ENCODE measurements around the gene RABGGTA. TPM values are rescaled to one million over a fixed set of nuclear protein-coding genes. Genes with fewer than 3 reads are reported as not detected.

Gene RABGGTA
- total and polyA plus RNA-seq, 9 of the 15 experiments (the other 6 are each of a cell fraction or from before 2014, with no cell fraction given) = 4.5 to 24.2 (median 15.5) TPM

DNA sequence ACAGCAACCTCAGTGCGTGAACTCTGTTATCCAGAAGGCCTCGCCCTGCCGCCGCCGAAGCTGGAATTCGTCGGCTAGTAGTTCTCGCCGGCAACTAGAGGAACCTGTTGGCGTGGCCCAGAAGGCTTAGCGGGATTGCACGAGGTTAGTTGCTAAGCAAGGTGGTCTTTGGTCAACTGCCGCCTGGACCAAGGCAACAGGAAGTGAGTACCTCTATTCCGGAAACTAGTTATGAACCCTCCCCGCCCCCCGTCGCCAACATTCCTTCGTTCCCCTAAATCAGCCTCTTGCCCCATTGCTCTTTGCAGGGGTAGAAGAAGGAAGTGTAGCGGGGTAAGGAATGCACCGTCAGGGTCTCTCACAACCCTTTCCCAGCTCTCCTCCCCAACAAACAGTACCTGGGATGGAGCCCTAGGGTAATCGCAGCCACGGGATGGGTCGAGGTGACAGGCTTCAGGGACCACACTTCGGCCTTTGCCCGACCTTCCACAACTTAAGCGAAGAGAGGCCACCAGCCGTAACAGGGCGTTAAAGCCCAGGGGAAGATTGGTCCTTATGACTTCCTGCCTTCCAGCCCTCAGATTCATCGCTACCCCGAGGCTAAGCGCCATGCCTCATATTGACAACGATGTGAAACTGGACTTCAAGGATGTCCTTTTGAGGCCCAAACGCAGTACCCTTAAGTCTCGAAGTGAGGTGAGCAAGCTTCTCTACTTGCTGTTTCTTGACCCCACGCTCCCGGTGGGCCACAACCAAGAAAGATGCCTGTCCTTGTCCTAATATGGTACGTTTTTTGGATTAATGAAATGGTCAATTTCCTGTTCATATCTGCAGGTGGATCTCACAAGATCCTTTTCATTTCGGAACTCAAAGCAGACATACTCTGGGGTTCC lies 38.5 kb downstream of the RABGGTA start, which contains the start of gene GMPR2 (continued):
- TF ChIP-seq E2F6 (IDR thresholded peaks at IDR 0.05; ENCODE audit: borderline replicate concordance in 1 of 2, extremely low read depth in 1 of 2, insufficient read depth in 1 of 2, insufficient read length in 1 of 2, low read depth in 1 of 2, low read length in 1 of 2, poor library complexity in 1 of 2, severe bottlenecking in 1 of 2) (peak in 1 of 2 experiments; percentile 1), PKNOX1 (IDR thresholded peaks at IDR 0.05) (peak; percentile 41; the same call in 1 of the 2 replicates), SPI1 (IDR thresholded peaks at IDR 0.05; ENCODE audit: borderline replicate concordance, low read depth, low read length) (peak; percentile 42; the same call in 1 of the 2 replicates), GABPA (tag; conservative IDR thresholded peaks at IDR 0.05; ENCODE audit: low read depth) (peak; percentile 93), ZNF589 (CRISPR knock-in tag; IDR thresholded peaks at IDR 0.05; ENCODE audit: low read depth) (0 out of 2 replicates have a peak, but pooled peaks have one; percentile 67), FOXK2 (conservative IDR thresholded peaks at IDR 0.05 in 1 of 2, IDR thresholded peaks at IDR 0.05 in 1 of 2; ENCODE audit: low read depth in 2 of 2) (peak in 1 of 2 experiments; percentile 51; a peak in 1 of 4 replicates), ZBTB7A (IDR thresholded peaks at IDR 0.05; ENCODE audit: borderline replicate concordance, control insufficient read depth, low read depth, low read length) (peak; percentile 13; the same call in 1 of the 2 replicates), TAF7 (tag; IDR thresholded peaks at IDR 0.05) (peak; percentile 18; the same call in 1 of the 2 replicates), TEAD4 (IDR thresholded peaks at IDR 0.05; ENCODE audit: low read length) (no peak), TEAD4 (CRISPR knock-in tag; IDR thresholded peaks at IDR 0.05; ENCODE audit: borderline replicate concordance) (no peak), PHF20 (IDR thresholded peaks at IDR 0.05; ENCODE audit: partially characterized antibody) (peak; percentile 49), FOSL1 (tag; conservative IDR thresholded peaks at IDR 0.05) (no peak), SAP30 (IDR thresholded peaks at IDR 0.05; ENCODE audit: borderline replicate concordance, insufficient read depth, low read depth, low read length, poor library complexity, severe bottlenecking) (peak; percentile 6), TAF1 (IDR thresholded peaks at IDR 0.05; ENCODE audit: control insufficient read depth, extremely low read depth, insufficient read depth, low read length, severe bottlenecking) (peak; percentile 42), IRF2 (CRISPR knock-in tag; IDR thresholded peaks at IDR 0.05) (no peak), NKRF (IDR thresholded peaks at IDR 0.05; ENCODE audit: borderline replicate concordance) (peak; percentile 37; the same call in 1 of the 2 replicates), ESRRA (IDR thresholded peaks at IDR 0.05; ENCODE audit: borderline replicate concordance, low read depth) (0 out of 2 replicates have a peak, but pooled peaks have one; percentile 9), HMG20A (CRISPR knock-in tag; conservative IDR thresholded peaks at IDR 0.05) (no peak), TBP (optimal IDR thresholded peaks at IDR 0.05; ENCODE audit: low read depth, low read length) (peak; percentile 5), ELF2 (CRISPR knock-in tag; IDR thresholded peaks at IDR 0.05) (0 out of 2 replicates have a peak, but pooled peaks have one; percentile 30), DIDO1 (tag; IDR thresholded peaks at IDR 0.05; ENCODE audit: low read depth) (0 out of 2 replicates have a peak, but pooled peaks have one; percentile 16)

Data from K562 (cell line).